Measurements from ENCODE around the gene CTDSP1. TPM values are rescaled to one million over a fixed set of nuclear protein-coding genes. Genes with fewer than 3 reads are reported as not detected.

Gene CTDSP1
- total RNA-seq, 1 experiment from 2014 or later: 104 TPM

DNA sequence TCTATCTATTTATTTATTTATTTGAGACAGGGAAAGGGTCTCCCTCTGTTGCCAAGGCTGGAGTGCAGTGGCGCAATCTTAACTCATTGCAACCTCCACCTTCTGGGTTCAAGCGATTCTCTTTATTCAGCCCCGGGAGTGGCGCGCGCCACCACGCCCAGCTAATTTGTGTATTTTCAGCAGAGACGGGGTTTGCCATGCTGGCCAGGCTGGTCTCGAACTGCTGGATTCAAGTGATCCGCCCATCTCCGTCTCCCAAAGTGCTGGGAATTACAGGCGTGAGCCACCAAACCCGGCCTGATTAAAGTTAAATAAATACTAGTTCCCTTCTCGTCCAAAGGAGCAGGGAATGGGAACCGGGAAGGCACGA is 4.2 kb upstream of the CTDSP1 start:
- BruUV-seq (replicated peaks): no TSS peak
- H3K36me3 ChIP-seq (ENCODE audit: control insufficient read depth, insufficient read depth, low read length): no peaks in the 10 kb centered on the region
- peaks cover 32% of the 10 kb centered on the region for H3K36me3 Mint-ChIP-seq (ENCODE audit: insufficient read depth, unreplicated experiment)
- peak overlapping the region; percentile 98 for H3K27ac Mint-ChIP-seq (ENCODE audit: unreplicated experiment)
- DNase-seq: no peak
- no peaks in the 10 kb centered on the region for H3K9me3 ChIP-seq
- H3K27me3 Mint-ChIP-seq (ENCODE audit: insufficient read depth, unreplicated experiment): no peaks in the 10 kb centered on the region
- peak overlapping the region; percentile 35 for H3K4me3 ChIP-seq (ENCODE audit: low read depth, low read length)
- peak overlapping the region; percentile 98 for H3K4me3 Mint-ChIP-seq (ENCODE audit: unreplicated experiment)
- ChIA-PET CTCF (interaction anchor here (0.5 to 2.4 kb wide), 9 partner anchors 24 to 551 kb away, joined by 3 to 28 read pairs (median 8); partner anchors contain the start of genes TTLL4 and VIL1), POLR2A (interaction anchor here (1.0 to 3.4 kb wide), 4 partner anchors 83 to 125 kb away, joined by 3 to 37 read pairs (median 3); partner anchors contain the start of genes AAMP and PNKD)
- peaks cover 8% of the 10 kb centered on the region; the same call in 1 of the 2 replicates for H3K4me1 ChIP-seq
- intact Hi-C loops (cut with micrococcal nuclease; ENCODE audit: unreplicated experiment): no loop called here
- H3K27me3 ChIP-seq (replicated peaks; ENCODE audit: control insufficient read depth, insufficient read depth, low read length): no peaks in the 10 kb centered on the region
- TF ChIP-seq, protein P1, sequence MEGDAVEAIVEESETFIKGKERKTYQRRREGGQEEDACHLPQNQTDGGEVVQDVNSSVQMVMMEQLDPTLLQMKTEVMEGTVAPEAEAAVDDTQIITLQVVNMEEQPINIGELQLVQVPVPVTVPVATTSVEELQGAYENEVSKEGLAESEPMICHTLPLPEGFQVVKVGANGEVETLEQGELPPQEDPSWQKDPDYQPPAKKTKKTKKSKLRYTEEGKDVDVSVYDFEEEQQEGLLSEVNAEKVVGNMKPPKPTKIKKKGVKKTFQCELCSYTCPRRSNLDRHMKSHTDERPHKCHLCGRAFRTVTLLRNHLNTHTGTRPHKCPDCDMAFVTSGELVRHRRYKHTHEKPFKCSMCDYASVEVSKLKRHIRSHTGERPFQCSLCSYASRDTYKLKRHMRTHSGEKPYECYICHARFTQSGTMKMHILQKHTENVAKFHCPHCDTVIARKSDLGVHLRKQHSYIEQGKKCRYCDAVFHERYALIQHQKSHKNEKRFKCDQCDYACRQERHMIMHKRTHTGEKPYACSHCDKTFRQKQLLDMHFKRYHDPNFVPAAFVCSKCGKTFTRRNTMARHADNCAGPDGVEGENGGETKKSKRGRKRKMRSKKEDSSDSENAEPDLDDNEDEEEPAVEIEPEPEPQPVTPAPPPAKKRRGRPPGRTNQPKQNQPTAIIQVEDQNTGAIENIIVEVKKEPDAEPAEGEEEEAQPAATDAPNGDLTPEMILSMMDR (IDR thresholded peaks at IDR 0.05; ENCODE audit: insufficient read depth in 1 of 2, low read depth in 1 of 2, low read length in 1 of 2, severe bottlenecking in 1 of 2, unreplicated experiment in 1 of 2): no peak
- peaks cover 22% of the 10 kb centered on the region for H3K4me1 Mint-ChIP-seq (ENCODE audit: low read depth, unreplicated experiment)
- H3K9me3 Mint-ChIP-seq (ENCODE audit: unreplicated experiment): no peaks in the 10 kb centered on the region

DNA sequence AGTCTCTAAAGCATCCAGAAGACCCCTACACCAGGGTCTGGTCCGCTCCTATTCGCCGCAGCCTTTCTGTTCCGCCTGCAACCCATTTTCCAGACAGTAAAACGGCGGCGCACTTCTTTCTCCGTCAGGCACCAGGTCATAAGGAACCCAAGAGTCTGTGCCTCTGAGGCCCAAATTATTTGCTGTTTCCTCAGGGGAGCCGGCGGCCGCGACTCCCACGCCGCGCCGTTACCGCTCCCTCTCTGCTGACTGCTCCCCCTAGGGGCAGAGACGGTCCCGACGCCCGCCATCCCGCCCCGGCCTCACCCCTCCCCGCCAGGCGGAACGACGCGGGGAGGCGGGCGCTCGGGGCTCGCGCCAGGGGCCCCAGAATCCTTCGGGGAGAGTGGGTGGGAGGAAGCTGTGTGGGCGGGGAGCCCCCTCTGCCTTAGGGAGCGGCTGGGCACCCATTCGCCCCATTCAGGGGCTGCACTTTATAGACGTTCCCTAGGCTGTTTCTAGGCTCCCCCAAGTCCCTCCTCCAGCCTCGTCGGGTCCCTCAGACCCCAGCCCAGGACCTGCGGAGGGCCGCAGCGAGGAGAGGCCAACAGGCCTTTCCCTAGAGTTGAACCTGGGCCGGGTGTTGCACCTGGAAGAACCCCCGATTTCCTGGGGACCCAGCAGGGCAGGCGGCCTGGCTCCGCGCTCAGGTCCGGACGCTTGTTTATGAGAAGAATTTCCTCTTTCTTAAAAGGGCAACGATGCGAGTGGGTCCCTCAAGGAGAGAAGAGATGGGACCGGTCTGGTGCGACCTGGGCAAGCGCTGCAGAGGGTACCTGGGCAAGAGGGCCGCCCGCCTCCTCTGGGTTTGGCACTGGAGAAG is 3.6 kb upstream of the CTDSP1 start:
- H3K9me3 Mint-ChIP-seq (ENCODE audit: unreplicated experiment): no peaks in the 10 kb centered on the region
- no peaks in the 10 kb centered on the region for H3K27me3 ChIP-seq (replicated peaks; ENCODE audit: control insufficient read depth, insufficient read depth, low read length)
- no peaks in the 10 kb centered on the region for H3K27me3 Mint-ChIP-seq (ENCODE audit: insufficient read depth, unreplicated experiment)
- H3K4me3 ChIP-seq (ENCODE audit: low read depth, low read length): peak overlapping the region; percentile 77
- no peaks in the 10 kb centered on the region for H3K9me3 ChIP-seq
- ChIA-PET POLR2A (interaction anchor here (0.6 to 3.4 kb wide), 8 partner anchors 10 to 126 kb away, joined by 3 to 37 read pairs (median 4); partner anchors contain the start of genes AAMP and PNKD), CTCF (interaction anchor here (0.5 to 2.4 kb wide), 23 partner anchors 9 to 991 kb away, joined by 3 to 28 read pairs (median 4); partner anchors contain the start of genes AAMP, PNKD, RNF25 and STK36)
- BruUV-seq (replicated peaks): no TSS peak
- TF ChIP-seq, protein P1 (IDR thresholded peaks at IDR 0.05; ENCODE audit: insufficient read depth in 1 of 2, low read depth in 1 of 2, low read length in 1 of 2, severe bottlenecking in 1 of 2, unreplicated experiment in 1 of 2): peak; percentile 86 to 92
- intact Hi-C loops (cut with micrococcal nuclease; ENCODE audit: unreplicated experiment): loop anchor here (1.0 to 2.0 kb wide), 7 partner anchors 10 to 209 kb away; partner anchors contain the start of genes AAMP, CATIP and PNKD
- H3K4me1 Mint-ChIP-seq (ENCODE audit: low read depth, unreplicated experiment): peaks cover 22% of the 10 kb centered on the region
- peak overlapping the region; percentile 98 for H3K27ac Mint-ChIP-seq (ENCODE audit: unreplicated experiment)
- H3K4me1 ChIP-seq: peaks cover 9% of the 10 kb centered on the region
- H3K36me3 ChIP-seq (ENCODE audit: control insufficient read depth, insufficient read depth, low read length): no peaks in the 10 kb centered on the region
- peaks cover 38% of the 10 kb centered on the region for H3K36me3 Mint-ChIP-seq (ENCODE audit: insufficient read depth, unreplicated experiment)
- H3K4me3 Mint-ChIP-seq (ENCODE audit: unreplicated experiment): peak overlapping the region; percentile 98
- peak; percentile 97 for DNase-seq
